H1 (cell line): ENCODE measurements around the gene SEPTIN1. TPM values are rescaled to one million over a fixed set of nuclear protein-coding genes. Genes with fewer than 3 reads are reported as not detected.

Source experiments
- CTCF ChIA-PET: fragments of 300-600 bp; sonication (Branson Sonifier 250); formaldehyde crosslinking; loops from one replicate; lab custom pipeline; 2021; ENCODE audit not compliant: partially characterized antibody; lab: Charles Lee
- POLR2A ChIA-PET: fragments of 300-600 bp; sonication (Branson Sonifier 250); formaldehyde crosslinking; loops from one replicate; lab custom pipeline; 2021; ENCODE audit warnings: inconsistent platforms; ENCODE audit not compliant: partially characterized antibody; lab: Charles Lee
- DNase-seq, 2 experiments: peaks; one replicate each; pipeline versions ENCODE4 v3.0.0 to v3.0.0-alpha.2; 2010 to 2022; ENCODE audit warnings: low spot score in 2 of 2, low read depth in 1 of 2, mixed read lengths in 1 of 2
- FAIRE-seq: peaks from 2 replicates; lab custom pipeline; 2011; peaks lifted over from hg19 to GRCh38; lab: Jason Lieb, UNC
- H2AFZ ChIP-seq: 2 replicates; pipeline ENCODE4 v1.8.1; 2012; ENCODE audit warnings: low read length, inconsistent platforms
- H2AK5ac ChIP-seq: 2 replicates; pipeline ENCODE4 v1.6.1; 2013; ENCODE audit warnings: low read depth, low read length
- H2BK120ac ChIP-seq: replicated peaks from 2 replicates; pipeline ENCODE3; 2013; ENCODE audit warnings: low read depth, low read length, inconsistent platforms
- H2BK12ac ChIP-seq: 2 replicates; pipeline ENCODE4 v1.6.1; 2013; ENCODE audit warnings: low read depth, low read length
- H2BK15ac ChIP-seq: 2 replicates; pipeline ENCODE4 v1.6.1; 2013; ENCODE audit warnings: low read length
- H2BK20ac ChIP-seq: 2 replicates; pipeline ENCODE4 v1.6.1; 2013; ENCODE audit warnings: low read length
- H2BK5ac ChIP-seq: 2 replicates; pipeline ENCODE4 v1.6.1; 2013; ENCODE audit warnings: low read depth, low read length
- H3K14ac ChIP-seq: 2 replicates; pipeline ENCODE4 v1.6.1; 2013; ENCODE audit warnings: inconsistent platforms; ENCODE audit not compliant: insufficient read length
- H3K18ac ChIP-seq: 2 replicates; pipeline ENCODE4 v1.6.1; 2013; ENCODE audit warnings: low read length; ENCODE audit errors: extremely low read depth
- H3K23ac ChIP-seq: 2 replicates; pipeline ENCODE4 v1.6.1; 2013; ENCODE audit warnings: inconsistent platforms; ENCODE audit not compliant: insufficient read length
- H3K23me2 ChIP-seq: 2 replicates; pipeline ENCODE4 v1.6.1; 2013; ENCODE audit warnings: low read depth, low read length
- H3K27ac ChIP-seq: 2 replicates; pipeline ENCODE4 v1.6.1; 2011; ENCODE audit warnings: low read depth, low read length, inconsistent platforms
- H3K27me3 ChIP-seq, 4 experiments: replicated peaks in 1 of 4; 1 replicate in 1 of 4; 2 replicates in 3 of 4; pipeline versions ENCODE4 v1.6.1 to v1.8.1; 2011 to 2013; ENCODE audit warnings: low read length in 3 of 4, mild to moderate bottlenecking in 3 of 4, inconsistent platforms in 2 of 4, mixed read lengths in 2 of 4, moderate library complexity in 1 of 4; ENCODE audit not compliant: control insufficient read depth in 3 of 4, insufficient read depth in 3 of 4; ENCODE audit errors: extremely low read depth in 1 of 4
- H3K36me3 ChIP-seq, 4 experiments: 2 replicates each; pipeline versions ENCODE4 v1.6.1 to v1.8.1; 2011 to 2013; ENCODE audit warnings: mild to moderate bottlenecking in 4 of 4, low read length in 3 of 4, moderate library complexity in 2 of 4, control low read depth in 1 of 4, inconsistent platforms in 1 of 4; ENCODE audit not compliant: insufficient read depth in 4 of 4, control insufficient read depth in 2 of 4
- H3K4ac ChIP-seq: replicated peaks from 2 replicates; pipeline ENCODE3; 2013; ENCODE audit warnings: low read length, low read depth, mixed read lengths, inconsistent platforms; ENCODE audit not compliant: insufficient read length
- H3K4me1 ChIP-seq, 4 experiments: replicated peaks in 1 of 4; 1 replicate in 1 of 4; 2 replicates in 3 of 4; pipeline versions ENCODE4 v1.6.1 to v1.8.1; 2011 to 2013; ENCODE audit warnings: low read length in 3 of 4, inconsistent platforms in 2 of 4, mixed read lengths in 1 of 4; ENCODE audit not compliant: insufficient read depth in 4 of 4, control insufficient read depth in 3 of 4
- H3K4me2 ChIP-seq, 2 experiments: 2 replicates each; pipeline versions ENCODE4 v1.6.1 to v1.8.1; 2011 to 2013; ENCODE audit warnings: low read depth in 2 of 2, low read length in 2 of 2, control low read depth in 1 of 2, inconsistent platforms in 1 of 2, mild to moderate bottlenecking in 1 of 2; ENCODE audit not compliant: insufficient read depth in 1 of 2
- H3K4me3 ChIP-seq, 4 experiments: fragments of 200-600, 300-600 bp in 1 of 4; sonication (generic), shearing (Covaris generic), sonication (Bioruptor Twin) in 1 of 4; 2 replicates each; pipeline versions ENCODE4 v1.5.1 to v1.8.1; 2011 to 2016; ENCODE audit warnings: low read length in 4 of 4, low read depth in 3 of 4, control low read depth in 2 of 4, inconsistent platforms in 2 of 4, mild to moderate bottlenecking in 2 of 4, mixed read lengths in 1 of 4, moderate library complexity in 1 of 4; ENCODE audit not compliant: insufficient read depth in 2 of 4; ENCODE audit errors: extremely low read depth in 1 of 4
- H3K56ac ChIP-seq: replicated peaks from 2 replicates; pipeline ENCODE3; 2013; ENCODE audit warnings: low read depth, mild to moderate bottlenecking, mixed read lengths, low read length, inconsistent platforms; ENCODE audit not compliant: insufficient read length
- H3K79me1 ChIP-seq: 2 replicates; pipeline ENCODE4 v1.6.1; 2013; ENCODE audit warnings: low read depth, low read length, control low read depth
- H3K79me2 ChIP-seq, 2 experiments: 2 replicates each; pipeline versions ENCODE4 v1.6.1 to v1.8.1; 2012 to 2013; ENCODE audit warnings: low read length in 2 of 2, mild to moderate bottlenecking in 2 of 2, inconsistent platforms in 1 of 2; ENCODE audit not compliant: insufficient read depth in 2 of 2, control insufficient read depth in 1 of 2
- H3K9ac ChIP-seq, 4 experiments: replicated peaks in 1 of 4; 1 replicate in 1 of 4; 2 replicates in 3 of 4; pipeline versions ENCODE4 v1.6.1 to v1.8.1; 2011 to 2013; ENCODE audit warnings: low read depth in 3 of 4, low read length in 3 of 4, control low read depth in 2 of 4, mild to moderate bottlenecking in 2 of 4, moderate library complexity in 2 of 4, inconsistent platforms in 1 of 4; ENCODE audit errors: extremely low read depth in 1 of 4
- H3K9me3 ChIP-seq, 2 experiments: 2 replicates each; pipeline versions ENCODE4 v1.6.1 to v1.8.1; 2012 to 2013; ENCODE audit warnings: mild to moderate bottlenecking in 2 of 2, moderate library complexity in 2 of 2, control low read depth in 1 of 2, inconsistent platforms in 1 of 2, low read depth in 1 of 2, low read length in 1 of 2, mixed read lengths in 1 of 2; ENCODE audit not compliant: insufficient read depth in 2 of 2
- H4K20me1 ChIP-seq, 2 experiments: replicated peaks in 1 of 2; 2 replicates each; pipeline versions ENCODE3 to v1.8.1; 2011 to 2013; ENCODE audit warnings: inconsistent platforms in 2 of 2, low read length in 2 of 2, mild to moderate bottlenecking in 1 of 2; ENCODE audit not compliant: insufficient read depth in 2 of 2, control insufficient read depth in 1 of 2
- H4K5ac ChIP-seq: 2 replicates; pipeline ENCODE4 v1.6.1; 2013; ENCODE audit warnings: low read length, low read depth, mixed read lengths, inconsistent platforms; ENCODE audit not compliant: insufficient read length
- H4K8ac ChIP-seq: 2 replicates; pipeline ENCODE4 v1.8.0; 2013; ENCODE audit warnings: mild to moderate bottlenecking, moderate library complexity, low read length, inconsistent platforms; ENCODE audit not compliant: insufficient read depth; ENCODE audit errors: extremely low read depth
- H4K91ac ChIP-seq: replicated peaks from 2 replicates; pipeline ENCODE3; 2013; ENCODE audit warnings: low read length, mixed read lengths, inconsistent platforms; ENCODE audit not compliant: insufficient read length
- CEBPB ChIP-seq: IDR thresholded peaks from 2 replicates; pipeline ENCODE4 v1.6.1; 2012; ENCODE audit warnings: low read depth, low read length
- CHD1 ChIP-seq: IDR thresholded peaks from 2 replicates; pipeline ENCODE4 v1.6.1; 2012; ENCODE audit warnings: low read depth, low read length, improper control_type of control experiment
- EGR1 ChIP-seq: IDR thresholded peaks from 2 replicates; pipeline ENCODE4 v1.6.1; 2011; ENCODE audit warnings: low read depth, low read length, borderline replicate concordance
- EZH2 ChIP-seq: fragments of 200-600 bp; sonication (generic); IDR thresholded peaks from 2 replicates; pipeline ENCODE4 v1.7.1; 2012; ENCODE audit warnings: low read depth, mild to moderate bottlenecking, moderate library complexity, low read length, inconsistent platforms; ENCODE audit not compliant: severe bottlenecking
- HDAC6 ChIP-seq: IDR thresholded peaks from one replicate; pipeline ENCODE4 v1.7.1; 2012; ENCODE audit warnings: low read depth, mild to moderate bottlenecking, inconsistent platforms, low read length, moderate library complexity
- JUN ChIP-seq: IDR thresholded peaks from 2 replicates; pipeline ENCODE4 v1.6.1; 2011; ENCODE audit warnings: low read depth, mild to moderate bottlenecking, improper control_type of control experiment, low read length
- NRF1 ChIP-seq: IDR thresholded peaks from 2 replicates; pipeline ENCODE4 v1.6.1; 2011; ENCODE audit warnings: mild to moderate bottlenecking, low read depth, low read length, improper control_type of control experiment
- RAD21 ChIP-seq, 2 experiments: IDR thresholded peaks in 1 of 2; conservative IDR thresholded peaks in 1 of 2; 2 replicates each; pipeline ENCODE4 v1.6.1; 2011; ENCODE audit warnings: low read depth in 2 of 2, low read length in 2 of 2, improper control_type of control experiment in 1 of 2, inconsistent platforms in 1 of 2, mild to moderate bottlenecking in 1 of 2, moderate library complexity in 1 of 2
- RXRA ChIP-seq: IDR thresholded peaks from 2 replicates; pipeline ENCODE4 v1.6.1; 2011; ENCODE audit warnings: low read depth, mild to moderate bottlenecking, low read length, moderate library complexity; ENCODE audit not compliant: insufficient read depth
- SP2 ChIP-seq: IDR thresholded peaks from 2 replicates; pipeline ENCODE4 v1.6.1; 2012; ENCODE audit warnings: mild to moderate bottlenecking, low read length, inconsistent platforms
- SUZ12 ChIP-seq: fragments of 200-600 bp; sonication (generic); IDR thresholded peaks from 2 replicates; pipeline ENCODE4 v1.6.1; 2012; ENCODE audit warnings: mild to moderate bottlenecking, inconsistent platforms, low read length, moderate library complexity, mixed read lengths
- TAF7 ChIP-seq: optimal IDR thresholded peaks from 2 replicates; pipeline ENCODE3; 2011; ENCODE audit warnings: low read depth, mild to moderate bottlenecking, inconsistent platforms, low read length, moderate library complexity, borderline replicate concordance
- WGBS, 2 experiments: shearing (Covaris generic) in 1 of 2; methylation state at CpG; one replicate each; pipeline versions ENCODE4 v1.1.6 to v1.1.7; 2013 to 2015; ENCODE audit warnings: low lambda C conversion rate in 2 of 2, mixed read lengths in 2 of 2, inconsistent platforms in 1 of 2, low coverage in 1 of 2, missing lambda C conversion rate in 1 of 2; ENCODE audit not compliant: insufficient replicate concordance in 2 of 2, insufficient coverage in 1 of 2, insufficient read length in 1 of 2; ENCODE audit errors: extremely low coverage in 1 of 2, missing lambda C conversion rate in 1 of 2; 5-methylcytosine and 5-hydroxymethylcytosine counted together
- polyA plus RNA-seq, 7 experiments: library from polyadenylated mRNA; depleted of rRNA in 3 of 7; stranded (reverse) in 5 of 7; unstranded in 2 of 7; fragments of >200 nt in 5 of 7; fragments of 200-250 nt in 2 of 7; gene quantifications; 1 replicate in 5 of 7; 2 replicates in 1 of 7; 4 replicates in 1 of 7; pipeline versions ENCODE4 v1.2.1 to v1.2.3, GENCODE V29; 2011 to 2013; ENCODE audit warnings: missing spikeins in 2 of 7, mixed read lengths in 2 of 7
- total RNA-seq: library from RNA; stranded (reverse); fragmentation: NEBNext Ultra II Directional; extraction: Animal tissue kit (Norgen Biotek cat#: 25700); gene quantifications from 2 replicates; pipeline ENCODE4 v1.2.1, GENCODE V29; 2021
- TF ChIP-seq, protein P1 (sequence below): IDR thresholded peaks from 2 replicates; pipeline ENCODE4 v1.6.1; 2012; ENCODE audit warnings: inconsistent platforms

The SEPTIN1 gene
- total and polyA plus RNA-seq, 2 of the 8 experiments (the other 6 are each of a cell fraction or from before 2014, with no cell fraction given), result 0.24 to 1.4 TPM

- TF ChIP-seq, protein P1, sequence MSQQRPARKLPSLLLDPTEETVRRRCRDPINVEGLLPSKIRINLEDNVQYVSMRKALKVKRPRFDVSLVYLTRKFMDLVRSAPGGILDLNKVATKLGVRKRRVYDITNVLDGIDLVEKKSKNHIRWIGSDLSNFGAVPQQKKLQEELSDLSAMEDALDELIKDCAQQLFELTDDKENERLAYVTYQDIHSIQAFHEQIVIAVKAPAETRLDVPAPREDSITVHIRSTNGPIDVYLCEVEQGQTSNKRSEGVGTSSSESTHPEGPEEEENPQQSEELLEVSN, result no peak
- TF ChIP-seq CEBPB (no peak), RAD21 (IDR thresholded peaks at IDR 0.05 in 1 of 2, conservative IDR thresholded peaks at IDR 0.05 in 1 of 2; ENCODE audit: low read depth in 2 of 2, low read length in 2 of 2) (no peak), EGR1 (no peak), SP2 (no peak), TAF7 (no peak), CHD1 (no peak), EZH2 (no peak), SUZ12 (no peak), HDAC6 (no peak), NRF1 (no peak), RXRA (no peak), JUN (no peak)
- FAIRE-seq, result no peak
- ChIA-PET POLR2A (interaction anchor here (0.7 to 7.9 kb wide), 8 partner anchors 10 to 257 kb away, joined by 3 to 79 read pairs (median 3); partner anchors contain the start of genes TBC1D10B, ZNF48 and ZNF771), CTCF (interaction anchor here (0.6 to 1.7 kb wide), 10 partner anchors 8 to 510 kb away, joined by 3 to 6 read pairs (median 4); no protein-coding TSS in a partner anchor)
- H3K18ac ChIP-seq, result no peak overlapping the region
- H2BK20ac ChIP-seq, result no peak overlapping the region
- peak overlapping the region; percentile 42; the same call in 1 of the 2 replicates for H4K8ac ChIP-seq
- no peak overlapping the region for H3K27ac ChIP-seq
- H3K36me3 ChIP-seq, result peaks cover 0 to 4% (median 3%) of the 10 kb centered on the region in 4 experiments; a peak in 3 of 8 replicates
- H4K20me1 ChIP-seq, result peaks cover 0 to 15% of the 10 kb centered on the region in 2 experiments
- peaks cover 0 to 6% (median 4%) of the 10 kb centered on the region in 4 experiments; a peak in 5 of 7 replicates for H3K4me1 ChIP-seq
- DNase-seq, result no peak
- H2BK120ac ChIP-seq, result no peak overlapping the region
- no peaks in the 10 kb centered on the region for H3K27me3 ChIP-seq
- no peak overlapping the region; a peak in 1 of 7 replicates for H3K9ac ChIP-seq
- no peak overlapping the region for H3K4me3 ChIP-seq
- no peak overlapping the region for H3K23ac ChIP-seq
- H2AFZ ChIP-seq, result no peak overlapping the region
- H3K79me1 ChIP-seq, result no peaks in the 10 kb centered on the region
- no peak overlapping the region for H3K56ac ChIP-seq
- no peak overlapping the region for H3K14ac ChIP-seq
- no peaks in the 10 kb centered on the region for H3K9me3 ChIP-seq
- H4K91ac ChIP-seq, result no peak overlapping the region
- peaks cover 6% of the 10 kb centered on the region for H3K23me2 ChIP-seq
- no peak overlapping the region for H2AK5ac ChIP-seq
- H3K4me2 ChIP-seq, result no peak overlapping the region
- no peak overlapping the region for H2BK15ac ChIP-seq
- no peak overlapping the region for H4K5ac ChIP-seq
- no peak overlapping the region for H3K4ac ChIP-seq
- WGBS, 2 experiments, result 81% methylated on average over 6 of the region's 6 CpGs; no CpG with 5 or more reads in 1 of the 2 experiments
- H2BK12ac ChIP-seq, result no peak overlapping the region
- H2BK5ac ChIP-seq, result no peak overlapping the region
- H3K79me2 ChIP-seq, result peaks cover 0 to under 1% of the 10 kb centered on the region in 2 experiments; a peak in 1 of 4 replicates
Measured at GRCh38 chr16:30359871-30360170, 22.5 kb downstream of the SEPTIN1 start.
